ENCODE results near the gene NCOA1. TPM values are rescaled to one million over a fixed set of nuclear protein-coding genes. Genes with fewer than 3 reads are reported as not detected.

The NCOA1 gene
- total and polyA plus RNA-seq, 2 of the 4 experiments (the other 2 are of a cell fraction): 6.7 to 11.3 TPM

DNA sequence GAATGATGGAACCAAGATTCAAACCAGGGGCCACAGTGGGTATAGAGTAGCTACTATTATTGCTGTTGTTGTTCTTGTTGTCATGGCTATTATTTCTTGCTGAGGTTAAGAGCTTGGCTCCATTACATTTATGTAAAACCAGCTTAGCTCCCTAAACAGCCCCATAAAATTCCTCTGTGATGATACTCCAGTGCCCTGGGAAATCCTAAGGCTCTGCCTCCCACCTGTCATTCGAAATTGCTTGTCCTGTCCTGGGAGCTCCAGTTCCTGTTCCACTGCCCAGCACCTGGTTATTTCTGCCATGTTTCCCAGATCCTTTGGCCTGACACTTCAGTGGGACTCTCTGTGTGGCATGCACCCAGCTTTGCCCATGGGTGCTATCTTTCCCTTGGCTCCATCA, 27.8 kb upstream of the NCOA1 start:
- no peak overlapping the region for H3K23ac ChIP-seq (ENCODE audit: low read depth, low read length)
- H2AFZ ChIP-seq (replicated peaks; ENCODE audit: low read length, poor library complexity): peak overlapping the region; percentile 28
- no peak overlapping the region for H4K5ac ChIP-seq (ENCODE audit: low read depth, low read length)
- ATAC-seq (ENCODE audit: low read depth): no peak
- H2BK15ac ChIP-seq (ENCODE audit: low read depth, low read length): no peak overlapping the region
- peaks cover 19% of the 10 kb centered on the region for H3K27me3 ChIP-seq (ENCODE audit: control insufficient read depth, insufficient read depth, low read length)
- BruUV-seq (replicated peaks): no TSS peak
- dilution Hi-C loops (cut with HindIII; ENCODE audit: low sequenced_read_pairs, unreplicated experiment) (no loop called here), intact Hi-C loops (cut with micrococcal nuclease) (no loop called here), in situ Hi-C loops (cut with MboI; ENCODE audit: low sequenced_read_pairs) (no loop called here)
- no CpG with 5 or more reads among the region's 1 CpG for WGBS, 2 experiments (ENCODE audit: extremely low coverage in 2 of 2, insufficient read length in 1 of 2)
- H4K91ac ChIP-seq (ENCODE audit: insufficient read depth, low read depth, low read length): no peak overlapping the region
- TF ChIP-seq, protein P1, sequence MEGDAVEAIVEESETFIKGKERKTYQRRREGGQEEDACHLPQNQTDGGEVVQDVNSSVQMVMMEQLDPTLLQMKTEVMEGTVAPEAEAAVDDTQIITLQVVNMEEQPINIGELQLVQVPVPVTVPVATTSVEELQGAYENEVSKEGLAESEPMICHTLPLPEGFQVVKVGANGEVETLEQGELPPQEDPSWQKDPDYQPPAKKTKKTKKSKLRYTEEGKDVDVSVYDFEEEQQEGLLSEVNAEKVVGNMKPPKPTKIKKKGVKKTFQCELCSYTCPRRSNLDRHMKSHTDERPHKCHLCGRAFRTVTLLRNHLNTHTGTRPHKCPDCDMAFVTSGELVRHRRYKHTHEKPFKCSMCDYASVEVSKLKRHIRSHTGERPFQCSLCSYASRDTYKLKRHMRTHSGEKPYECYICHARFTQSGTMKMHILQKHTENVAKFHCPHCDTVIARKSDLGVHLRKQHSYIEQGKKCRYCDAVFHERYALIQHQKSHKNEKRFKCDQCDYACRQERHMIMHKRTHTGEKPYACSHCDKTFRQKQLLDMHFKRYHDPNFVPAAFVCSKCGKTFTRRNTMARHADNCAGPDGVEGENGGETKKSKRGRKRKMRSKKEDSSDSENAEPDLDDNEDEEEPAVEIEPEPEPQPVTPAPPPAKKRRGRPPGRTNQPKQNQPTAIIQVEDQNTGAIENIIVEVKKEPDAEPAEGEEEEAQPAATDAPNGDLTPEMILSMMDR (conservative IDR thresholded peaks at IDR 0.05; ENCODE audit: low read depth, low read length): no peak
- TF ChIP-seq NFE2L2 (IDR thresholded peaks at IDR 0.05; ENCODE audit: low read depth, low read length) (no peak), RCOR1 (IDR thresholded peaks at IDR 0.05; ENCODE audit: insufficient replicate concordance, low read length) (no peak), RAD21 (IDR thresholded peaks at IDR 0.05; ENCODE audit: low read length) (no peak), RFX5 (IDR thresholded peaks at IDR 0.05; ENCODE audit: low read depth, low read length) (no peak), FOS (IDR thresholded peaks at IDR 0.05; ENCODE audit: low read depth, low read length) (no peak), CHD1 (IDR thresholded peaks at IDR 0.05; ENCODE audit: low read depth, low read length) (no peak), CEBPB (IDR thresholded peaks at IDR 0.05; ENCODE audit: low read depth, low read length) (no peak), POLR2A (IDR thresholded peaks at IDR 0.05; ENCODE audit: low read depth, low read length) (no peak), MAZ (IDR thresholded peaks at IDR 0.05; ENCODE audit: borderline replicate concordance, low read depth, low read length) (no peak), MXI1 (IDR thresholded peaks at IDR 0.05; ENCODE audit: borderline replicate concordance, low read depth, low read length) (no peak)
- TF ChIP-seq, protein P2, sequence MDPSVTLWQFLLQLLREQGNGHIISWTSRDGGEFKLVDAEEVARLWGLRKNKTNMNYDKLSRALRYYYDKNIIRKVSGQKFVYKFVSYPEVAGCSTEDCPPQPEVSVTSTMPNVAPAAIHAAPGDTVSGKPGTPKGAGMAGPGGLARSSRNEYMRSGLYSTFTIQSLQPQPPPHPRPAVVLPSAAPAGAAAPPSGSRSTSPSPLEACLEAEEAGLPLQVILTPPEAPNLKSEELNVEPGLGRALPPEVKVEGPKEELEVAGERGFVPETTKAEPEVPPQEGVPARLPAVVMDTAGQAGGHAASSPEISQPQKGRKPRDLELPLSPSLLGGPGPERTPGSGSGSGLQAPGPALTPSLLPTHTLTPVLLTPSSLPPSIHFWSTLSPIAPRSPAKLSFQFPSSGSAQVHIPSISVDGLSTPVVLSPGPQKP (IDR thresholded peaks at IDR 0.05; ENCODE audit: borderline replicate concordance, low read depth, low read length): no peak
- H2BK120ac ChIP-seq (ENCODE audit: low read depth, low read length): no peak overlapping the region
- H3K9me3 ChIP-seq (ENCODE audit: control insufficient read depth, insufficient read depth, low read length): no peaks in the 10 kb centered on the region
- H2AK9ac ChIP-seq (replicated peaks; ENCODE audit: low read depth, low read length, poor library complexity): no peak overlapping the region
- no peaks in the 10 kb centered on the region for H3K9me1 ChIP-seq (ENCODE audit: insufficient read depth, low read length)
- H3K9ac ChIP-seq (ENCODE audit: low read depth, low read length): no peak overlapping the region
- H2BK20ac ChIP-seq (ENCODE audit: low read depth, low read length): no peak overlapping the region
- H3K4me3 ChIP-seq (ENCODE audit: insufficient read depth, low read depth, low read length): no peak overlapping the region
- H3K36me3 ChIP-seq (ENCODE audit: control insufficient read depth, insufficient read depth, low read length): no peaks in the 10 kb centered on the region
- H2AK5ac ChIP-seq (ENCODE audit: low read depth, low read length): no peak overlapping the region
- H3K56ac ChIP-seq (ENCODE audit: extremely low read depth, insufficient read depth, low read length): no peak overlapping the region
- H2BK5ac ChIP-seq (ENCODE audit: low read depth, low read length, poor library complexity, severe bottlenecking): no peak overlapping the region
- H3K4me1 ChIP-seq (ENCODE audit: control insufficient read depth, insufficient read depth, low read length): no peaks in the 10 kb centered on the region
- no peak overlapping the region for H3K4ac ChIP-seq (ENCODE audit: low read depth, low read length)
- DNase-seq: no peak
- ChIA-PET POLR2A (ENCODE audit: unreplicated experiment) (no interaction called here), CTCF (interaction anchor here (0.6 to 0.7 kb wide), 2 partner anchors 11 to 40 kb away, joined by 3 to 4 read pairs; no protein-coding TSS in a partner anchor)
- no peak overlapping the region for H4K8ac ChIP-seq (ENCODE audit: low read depth in 2 of 2, low read length in 2 of 2)
- no peaks in the 10 kb centered on the region for H3K79me1 ChIP-seq (ENCODE audit: low read depth in 1 of 2, low read length in 2 of 2)
- no peaks in the 10 kb centered on the region for H4K20me1 ChIP-seq (ENCODE audit: insufficient read depth, low read length)
- no peak overlapping the region for H3K27ac ChIP-seq (ENCODE audit: insufficient read depth, low read length)
- H3K4me2 ChIP-seq (ENCODE audit: low read depth, low read length): no peak overlapping the region
- H3K18ac ChIP-seq (ENCODE audit: low read depth, low read length): no peak overlapping the region
- no peak overlapping the region for H3K14ac ChIP-seq (replicated peaks; ENCODE audit: low read depth, low read length)

Data from IMR-90 (cell line).